DND-41 (cell line): ENCODE data around the gene CTSF.

Experiments
- CTCF ChIP-seq: IDR thresholded peaks from 2 replicates; pipeline ENCODE4 v1.5.1; 2012; ENCODE audit warnings: borderline replicate concordance, low read length, moderate library complexity, mild to moderate bottlenecking; ENCODE audit not compliant: poor library complexity, severe bottlenecking; ENCODE audit errors: extremely low read depth
- EZH2 ChIP-seq: IDR thresholded peaks from 3 replicates; pipeline ENCODE4 v1.6.1; 2012; ENCODE audit warnings: borderline replicate concordance, low read depth, mild to moderate bottlenecking, moderate library complexity, low read length, inconsistent platforms; ENCODE audit not compliant: severe bottlenecking

- TF ChIP-seq CTCF (no peak), EZH2 (no peak)
Measured at GRCh38 chr11:66564984-66565383, 3.4 kb downstream of the CTSF start.
